GM12878 (cell line): ENCODE measurements around the gene TNFSF12. TPM values are rescaled to one million over a fixed set of nuclear protein-coding genes. Genes with fewer than 3 reads are reported as not detected.

Source experiments
- BRCA1 ChIP-seq: IDR thresholded peaks from 2 replicates; pipeline ENCODE4 v1.6.1; 2011; ENCODE audit warnings: low read depth, low read length, improper control_type of control experiment
- CREB1 ChIP-seq: IDR thresholded peaks from 2 replicates; pipeline ENCODE4 v1.6.1; 2012; ENCODE audit warnings: low read depth, mild to moderate bottlenecking, inconsistent platforms
- CUX1 ChIP-seq: IDR thresholded peaks from 2 replicates; pipeline ENCODE4 v1.6.1; 2012; ENCODE audit warnings: improper control_type of control experiment, low read depth, low read length; ENCODE audit not compliant: insufficient replicate concordance
- MTA3 ChIP-seq: IDR thresholded peaks from 2 replicates; pipeline ENCODE4 v1.6.1; 2012; ENCODE audit warnings: low read length, inconsistent platforms, borderline replicate concordance
- NKRF ChIP-seq: fragments of 450-650 bp; conservative IDR thresholded peaks from 2 replicates; pipeline ENCODE4 v1.6.1; 2017; ENCODE audit warnings: mild to moderate bottlenecking, moderate library complexity
- NR2C2 ChIP-seq: IDR thresholded peaks from 2 replicates; pipeline ENCODE4 v1.6.1; 2011; ENCODE audit warnings: borderline replicate concordance, low read depth; ENCODE audit not compliant: control insufficient read depth, insufficient read length
- POU2F2 ChIP-seq: IDR thresholded peaks from 3 replicates; pipeline ENCODE4 v1.6.1; 2011; ENCODE audit warnings: low read depth, mild to moderate bottlenecking, low read length, borderline replicate concordance
- SIX5 ChIP-seq: IDR thresholded peaks from 2 replicates; pipeline ENCODE4 v1.6.1; 2011; ENCODE audit warnings: mild to moderate bottlenecking, low read depth, low read length, moderate library complexity; ENCODE audit not compliant: severe bottlenecking
- ZBTB33 ChIP-seq: fragments of 450-650 bp; IDR thresholded peaks from 2 replicates; pipeline ENCODE4 v1.6.1; 2017; ENCODE audit warnings: mild to moderate bottlenecking
- ZNF687 ChIP-seq: fragments of 450-650 bp; IDR thresholded peaks from 2 replicates; pipeline ENCODE4 v1.6.1; 2017; ENCODE audit warnings: mild to moderate bottlenecking, moderate library complexity
- polyA plus RNA-seq, 11 experiments: library from polyadenylated mRNA; depleted of rRNA in 4 of 11; unstranded in 6 of 11; stranded (reverse) in 5 of 11; fragments of >200 nt; fragmentation: Nextera tagmentation in 4 of 11; fragmentation: Illumina TruSeq in 1 of 11; extraction: Ambion mirVana in 4 of 11; extraction: Trizol in 1 of 11; gene quantifications; 1 replicate in 1 of 11; 2 replicates in 10 of 11; pipeline versions ENCODE4 v1.2.1 to v1.2.3, GENCODE V29; 2011 to 2016; ENCODE audit warnings: inconsistent platforms in 2 of 11, missing spikeins in 2 of 11, low read depth in 1 of 11
- total RNA-seq, 4 experiments: library from RNA; depleted of rRNA in 3 of 4; stranded (reverse); fragments of >200 nt in 3 of 4; fragmentation: Illumina TruSeq in 1 of 4; extraction: Trizol in 1 of 4; gene quantifications; 2 replicates each; pipeline versions ENCODE4 v1.2.1 to v1.2.3, GENCODE V29; 2013 to 2021

TNFSF12 gene
- total and polyA plus RNA-seq, 10 of the 15 experiments (the other 5 are each of a cell fraction or from before 2014, with no cell fraction given), result 0.32 to 7.0 (median 2.6) TPM

- TF ChIP-seq CUX1 (no peak), ZNF687 (peak; percentile 49; the same call in 1 of the 2 replicates), MTA3 (no peak), BRCA1 (no peak), NR2C2 (no peak), POU2F2 (peak; percentile 77; the same call in 2 of the 3 replicates), NKRF (peak; percentile 98), ZBTB33 (no peak), SIX5 (no peak), CREB1 (peak; percentile 83)
These were observed 24.6 kb downstream of the TNFSF12 start (continued) for GRCh38 chr17:7573324-7574080.
